ENCODE measurements around the gene MYOT. TPM values are rescaled to one million over a fixed set of nuclear protein-coding genes. Genes with fewer than 3 reads are reported as not detected.

MYOT gene
- total and polyA plus RNA-seq, 10 of the 15 experiments (the other 5 are each of a cell fraction or from before 2014, with no cell fraction given) = 0.15 to 1.5 (median 0.53) TPM; not detected in 5

GRCh38 chr5:137902408-137903133 lies 34.9 kb downstream of the MYOT start:
- Histone ChIP-seq H2AFZ (ENCODE audit: control insufficient read depth, low read depth, low read length) (no peak overlapping the region), H3K9ac (ENCODE audit: control insufficient read depth, insufficient read depth, low read length) (no peak overlapping the region), H3K4me1 (ENCODE audit: control insufficient read depth, insufficient read depth, low read length) (peaks cover 14% of the 10 kb centered on the region), H3K4me3 (no peak overlapping the region), H3K79me2 (ENCODE audit: control insufficient read depth, insufficient read depth, low read length) (no peaks in the 10 kb centered on the region), H3K27ac (ENCODE audit: control insufficient read depth, insufficient read depth) (no peak overlapping the region), H3K36me3 (ENCODE audit: control insufficient read depth in 2 of 2, insufficient read depth in 2 of 2, low read length in 1 of 2) (no peaks in the 10 kb centered on the region), H3K4me2 (ENCODE audit: control insufficient read depth, insufficient read depth) (no peak overlapping the region), H3K9me3 (replicated peaks; ENCODE audit: control insufficient read depth, insufficient read depth, low read length) (no peaks in the 10 kb centered on the region), H3K27me3 (replicated peaks in 1 of 2; ENCODE audit: control insufficient read depth in 2 of 2, insufficient read depth in 2 of 2, low read length in 1 of 2) (no peaks in the 10 kb centered on the region), H4K20me1 (ENCODE audit: control insufficient read depth, insufficient read depth) (no peaks in the 10 kb centered on the region)
- FAIRE-seq (no peak), DNase-seq (ENCODE audit: low read depth, low spot score) (no peak), ATAC-seq (no peak; the same call in 2 of the 3 replicates)
- WGBS (ENCODE audit: insufficient coverage, insufficient replicate concordance, low lambda C conversion rate, missing lambda C conversion rate) = 100% methylated on average over 1 of the region's 1 CpG
- ChIA-PET SMC1A (ENCODE audit: uncharacterized antibody, unreplicated experiment) (interaction anchor here (0.8 to 1.9 kb wide), 7 partner anchors 14 to 45 kb away, joined by 3 to 8 read pairs (median 4); partner anchors contain the start of gene PKD2L2), POLR2A (no interaction called here), CTCF (interaction anchor here (0.6 to 2.1 kb wide), 5 partner anchors 15 to 124 kb away, joined by 3 to 10 read pairs (median 4); partner anchors contain the start of gene PKD2L2), RAD21 (ENCODE audit: unreplicated experiment) (interaction anchor here (1.5 kb wide), 1 partner anchor 123 kb away, joined by 5 read pairs; no protein-coding TSS in a partner anchor)
- intact Hi-C loops (cut with micrococcal nuclease; ENCODE audit: unreplicated experiment) (no loop called here), in situ Hi-C loops (cut with MboI) (no loop called here)
- no TSS peak for BruUV-seq (replicated peaks)
- no peak for TF ChIP-seq SP1 (IDR thresholded peaks at IDR 0.05; ENCODE audit: low read depth, low read length)
- TF ChIP-seq, protein P1, sequence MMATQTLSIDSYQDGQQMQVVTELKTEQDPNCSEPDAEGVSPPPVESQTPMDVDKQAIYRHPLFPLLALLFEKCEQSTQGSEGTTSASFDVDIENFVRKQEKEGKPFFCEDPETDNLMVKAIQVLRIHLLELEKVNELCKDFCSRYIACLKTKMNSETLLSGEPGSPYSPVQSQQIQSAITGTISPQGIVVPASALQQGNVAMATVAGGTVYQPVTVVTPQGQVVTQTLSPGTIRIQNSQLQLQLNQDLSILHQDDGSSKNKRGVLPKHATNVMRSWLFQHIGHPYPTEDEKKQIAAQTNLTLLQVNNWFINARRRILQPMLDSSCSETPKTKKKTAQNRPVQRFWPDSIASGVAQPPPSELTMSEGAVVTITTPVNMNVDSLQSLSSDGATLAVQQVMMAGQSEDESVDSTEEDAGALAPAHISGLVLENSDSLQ (IDR thresholded peaks at IDR 0.05) = no peak
- TF ChIP-seq IRF4 (IDR thresholded peaks at IDR 0.05; ENCODE audit: low read depth, low read length) = no peak
- TF ChIP-seq JUND (IDR thresholded peaks at IDR 0.05; ENCODE audit: low read depth, low read length) = no peak
- TF ChIP-seq BCL11A (IDR thresholded peaks at IDR 0.05; ENCODE audit: low read depth, low read length) = 0 out of 2 replicates have a peak, but pooled peaks have one; percentile 12
- no peak for TF ChIP-seq NBN (IDR thresholded peaks at IDR 0.05)
- TF ChIP-seq ZBTB11 (CRISPR knock-in tag; IDR thresholded peaks at IDR 0.05) = no peak
- TF ChIP-seq BCL3 (IDR thresholded peaks at IDR 0.05; ENCODE audit: borderline replicate concordance, insufficient read depth, low read depth, low read length, poor library complexity, severe bottlenecking) = no peak
- peak; percentile 69 for TF ChIP-seq MEF2A (IDR thresholded peaks at IDR 0.05; ENCODE audit: insufficient read depth, low read depth, low read length)
- TF ChIP-seq, protein P2, sequence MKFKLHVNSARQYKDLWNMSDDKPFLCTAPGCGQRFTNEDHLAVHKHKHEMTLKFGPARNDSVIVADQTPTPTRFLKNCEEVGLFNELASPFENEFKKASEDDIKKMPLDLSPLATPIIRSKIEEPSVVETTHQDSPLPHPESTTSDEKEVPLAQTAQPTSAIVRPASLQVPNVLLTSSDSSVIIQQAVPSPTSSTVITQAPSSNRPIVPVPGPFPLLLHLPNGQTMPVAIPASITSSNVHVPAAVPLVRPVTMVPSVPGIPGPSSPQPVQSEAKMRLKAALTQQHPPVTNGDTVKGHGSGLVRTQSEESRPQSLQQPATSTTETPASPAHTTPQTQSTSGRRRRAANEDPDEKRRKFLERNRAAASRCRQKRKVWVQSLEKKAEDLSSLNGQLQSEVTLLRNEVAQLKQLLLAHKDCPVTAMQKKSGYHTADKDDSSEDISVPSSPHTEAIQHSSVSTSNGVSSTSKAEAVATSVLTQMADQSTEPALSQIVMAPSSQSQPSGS (IDR thresholded peaks at IDR 0.05; ENCODE audit: low read length) = 0 out of 2 replicates have a peak, but pooled peaks have one; percentile 18
- TF ChIP-seq RUNX3 (IDR thresholded peaks at IDR 0.05; ENCODE audit: low read length) = peak; percentile 87
- no peak for TF ChIP-seq ZZZ3 (IDR thresholded peaks at IDR 0.05; ENCODE audit: control insufficient read depth, insufficient read length, low read depth)
- TF ChIP-seq STAT1 (conservative IDR thresholded peaks at IDR 0.05) = no peak
